Omental fat pad (tissue), 4 donors: ENCODE results near the gene ABLIM2. TPM values are rescaled to one million over a fixed set of nuclear protein-coding genes. Genes with fewer than 3 reads are reported as not detected.

Source experiments
- ATAC-seq: fragments of 150-250 bp; one replicate; pipeline ENCODE4 v1.9.1; 2016; ENCODE audit warnings: mild to moderate bottlenecking, moderate library complexity; ENCODE audit not compliant: low FRiP score
- DNase-seq: peaks from one replicate; pipeline ENCODE4 v3.0.0-alpha.2; 2019; ENCODE audit warnings: low spot score
- total RNA-seq, 4 donors: library from RNA; depleted of rRNA; stranded (reverse); fragments of >200 nt; gene quantifications; one replicate each; pipeline ENCODE4 v1.1.0, GENCODE V29; 2016
- TF ChIP-seq, protein P1 (sequence below), 3 donors: fragments of 450-650 bp; IDR thresholded peaks; one replicate each; pipeline ENCODE4 v1.5.1; 2016 to 2017; ENCODE audit warnings: antibody characterized with exemption in 3 of 3, mild to moderate bottlenecking in 3 of 3, moderate library complexity in 2 of 3

ABLIM2 gene
- total RNA-seq, 4 donors from 2014 or later = 10.1 to 34.2 (median 13.7) TPM

DNA sequence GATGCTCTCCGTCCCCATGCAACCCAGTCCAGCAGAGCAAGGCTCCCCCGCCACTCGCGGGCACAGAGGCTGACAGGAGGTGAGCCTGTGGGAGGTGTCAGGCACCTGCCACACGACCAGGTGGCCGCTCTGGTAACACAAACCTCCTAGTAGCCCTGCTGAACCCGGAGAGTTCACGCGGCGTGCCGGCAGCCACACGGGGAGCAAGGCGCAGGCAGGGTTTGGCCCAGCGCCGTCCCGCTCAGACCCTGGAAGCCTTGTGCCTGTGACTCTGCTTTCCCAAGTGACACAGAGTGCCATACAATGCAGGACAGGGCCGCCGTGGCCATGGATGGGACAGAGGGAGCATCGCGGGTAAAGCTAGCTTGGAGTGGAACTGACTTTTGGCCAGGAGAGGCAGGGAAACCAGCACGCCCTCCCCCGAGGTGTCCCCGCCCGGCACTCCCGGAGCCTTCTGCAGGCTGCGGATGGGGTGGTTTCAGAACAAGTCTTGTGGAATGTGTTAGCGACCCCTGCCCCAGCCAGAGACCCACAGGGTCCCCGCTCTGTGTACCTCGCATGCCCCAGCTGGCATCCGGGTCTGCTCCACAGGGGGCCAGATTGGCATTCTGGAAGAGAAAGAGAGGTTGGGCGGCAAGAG is 174.2 kb downstream of the ABLIM2 start:
- ATAC-seq = no peak
- TF ChIP-seq, protein P1, sequence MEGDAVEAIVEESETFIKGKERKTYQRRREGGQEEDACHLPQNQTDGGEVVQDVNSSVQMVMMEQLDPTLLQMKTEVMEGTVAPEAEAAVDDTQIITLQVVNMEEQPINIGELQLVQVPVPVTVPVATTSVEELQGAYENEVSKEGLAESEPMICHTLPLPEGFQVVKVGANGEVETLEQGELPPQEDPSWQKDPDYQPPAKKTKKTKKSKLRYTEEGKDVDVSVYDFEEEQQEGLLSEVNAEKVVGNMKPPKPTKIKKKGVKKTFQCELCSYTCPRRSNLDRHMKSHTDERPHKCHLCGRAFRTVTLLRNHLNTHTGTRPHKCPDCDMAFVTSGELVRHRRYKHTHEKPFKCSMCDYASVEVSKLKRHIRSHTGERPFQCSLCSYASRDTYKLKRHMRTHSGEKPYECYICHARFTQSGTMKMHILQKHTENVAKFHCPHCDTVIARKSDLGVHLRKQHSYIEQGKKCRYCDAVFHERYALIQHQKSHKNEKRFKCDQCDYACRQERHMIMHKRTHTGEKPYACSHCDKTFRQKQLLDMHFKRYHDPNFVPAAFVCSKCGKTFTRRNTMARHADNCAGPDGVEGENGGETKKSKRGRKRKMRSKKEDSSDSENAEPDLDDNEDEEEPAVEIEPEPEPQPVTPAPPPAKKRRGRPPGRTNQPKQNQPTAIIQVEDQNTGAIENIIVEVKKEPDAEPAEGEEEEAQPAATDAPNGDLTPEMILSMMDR (IDR thresholded peaks at IDR 0.05) = no peak

DNA sequence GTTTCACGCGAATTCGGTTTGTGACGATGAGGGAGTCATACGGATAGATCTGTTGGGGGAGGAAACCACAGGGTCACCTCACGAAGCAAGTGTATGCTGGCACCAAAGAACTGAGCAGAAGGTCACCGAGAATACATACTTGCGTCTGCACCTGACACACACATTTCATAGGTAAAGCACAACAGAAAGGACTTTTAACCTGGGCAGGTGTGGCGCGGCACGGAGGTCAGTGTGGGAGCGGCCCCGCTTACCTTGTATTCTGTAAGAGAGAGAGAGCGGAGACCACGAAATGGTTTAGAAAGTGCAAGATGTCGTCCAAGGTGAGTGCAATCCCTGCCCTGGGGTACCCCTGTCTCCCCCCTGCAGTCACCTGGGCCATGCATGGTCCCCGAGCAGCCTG is 175.3 kb downstream of the ABLIM2 start:
- TF ChIP-seq, protein P1 (IDR thresholded peaks at IDR 0.05) = no peak
- ATAC-seq (no peak), DNase-seq (no peak)

More for the DNA sequence above, 174.2 kb downstream of the ABLIM2 start:
- no peak for DNase-seq

DNA sequence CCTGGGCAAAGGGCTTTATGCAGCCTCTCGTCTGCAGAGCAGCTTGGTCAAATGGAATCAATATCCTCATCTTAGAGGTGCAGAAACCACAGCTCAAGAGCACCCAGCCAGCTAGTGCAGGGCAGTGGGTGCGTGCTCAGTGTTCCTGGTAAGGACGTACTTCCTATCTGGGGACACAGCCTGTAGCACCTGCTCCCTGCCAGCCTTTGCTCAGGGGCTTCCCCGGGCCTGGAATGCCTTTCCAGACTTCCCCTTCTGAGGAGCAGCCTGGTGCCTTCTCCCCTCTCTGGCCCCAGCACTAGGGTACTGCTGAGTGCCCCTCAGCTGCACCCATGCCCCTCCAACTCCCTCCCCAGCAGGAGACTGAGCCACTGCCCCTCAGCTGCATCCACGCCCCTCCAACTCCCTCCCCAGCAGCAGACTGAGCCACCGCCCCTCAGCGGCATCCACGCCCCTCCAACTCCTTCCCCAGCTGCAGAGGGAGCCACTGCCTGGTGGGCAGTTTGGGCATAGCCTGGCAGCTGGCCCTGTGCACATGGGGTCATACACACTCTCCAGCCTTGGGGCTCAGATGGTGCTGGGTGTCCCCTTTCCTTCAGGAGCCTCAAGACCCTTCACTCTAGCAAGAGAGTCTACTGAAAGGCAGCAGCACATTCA is 176.7 kb downstream of the ABLIM2 start:
- ATAC-seq (no peak), DNase-seq (no peak)
- TF ChIP-seq, protein P1 (IDR thresholded peaks at IDR 0.05) = no peak

DNA sequence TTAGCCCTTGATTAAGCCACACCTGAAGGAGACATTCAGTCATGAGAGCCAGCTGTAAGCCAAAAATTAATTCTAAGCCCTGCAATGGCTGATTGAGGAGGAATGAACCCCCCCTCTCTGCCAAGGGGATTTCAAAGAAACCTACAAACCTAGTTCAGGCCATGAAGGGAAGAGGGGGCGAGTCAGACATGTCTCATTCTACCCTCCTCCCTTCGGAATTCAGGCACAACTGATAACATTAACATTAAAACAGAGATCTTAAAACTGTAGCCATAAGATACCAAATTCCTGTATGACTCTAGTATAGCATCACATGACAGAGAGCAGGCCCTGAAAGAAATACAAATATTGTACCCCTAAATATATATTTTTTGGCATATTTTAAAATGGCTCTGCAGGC is 178.6 kb downstream of the ABLIM2 start:
- TF ChIP-seq, protein P1 (IDR thresholded peaks at IDR 0.05) = no peak
- DNase-seq (no peak), ATAC-seq (peak; percentile 13)

DNA sequence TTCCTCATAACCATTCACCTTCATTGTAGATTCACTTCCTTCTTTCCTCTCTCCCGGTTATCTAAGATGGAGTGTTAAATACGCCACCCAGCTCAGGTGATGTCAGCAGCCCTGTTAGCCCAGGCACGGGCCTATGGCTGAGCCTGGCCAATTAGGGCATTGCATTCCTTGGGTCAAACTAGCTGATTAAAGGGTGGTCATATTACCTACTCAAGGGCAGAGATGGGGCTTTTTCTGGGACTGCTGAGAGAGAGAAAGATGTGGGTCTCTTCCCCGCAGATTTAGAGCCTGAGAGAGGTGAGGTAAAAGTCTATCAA is 179.0 kb downstream of the ABLIM2 start:
- ATAC-seq = no peak
- TF ChIP-seq, protein P1 (IDR thresholded peaks at IDR 0.05) = no peak

DNA sequence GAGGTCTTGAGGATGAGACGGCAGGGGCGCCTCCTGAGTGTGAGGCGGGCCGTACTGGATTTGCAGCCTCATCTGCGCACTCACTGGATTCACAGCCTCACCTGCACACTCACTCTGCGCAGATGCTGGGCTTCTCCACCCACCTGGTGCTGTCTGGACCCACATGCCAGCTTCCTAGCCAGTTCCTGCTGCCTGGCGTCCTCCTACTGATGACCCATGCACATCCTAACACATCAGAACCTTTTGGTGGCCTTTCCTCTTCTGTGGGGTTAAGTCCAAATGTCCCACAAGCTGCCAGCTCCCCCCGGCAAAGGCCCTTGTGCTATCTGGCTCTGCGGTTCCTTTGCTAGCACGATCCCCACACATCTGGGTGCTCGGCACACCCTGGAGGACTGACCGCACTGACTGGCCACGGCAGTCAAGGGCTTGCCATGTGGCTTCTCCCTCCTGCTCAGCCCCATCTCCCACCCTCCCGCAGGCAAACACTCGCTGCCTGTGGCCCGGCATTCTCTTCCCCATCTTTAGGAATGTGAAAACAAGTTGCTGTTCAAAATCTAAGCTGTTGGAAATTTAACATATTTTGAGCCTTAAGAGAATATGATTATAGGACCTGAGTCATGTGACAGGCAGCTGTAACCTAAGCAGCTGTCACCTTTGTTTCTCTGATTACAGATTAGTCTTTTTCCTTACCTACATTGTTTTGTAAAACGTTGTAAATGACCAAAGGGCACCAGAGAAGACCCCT is 179.5 kb downstream of the ABLIM2 start:
- ATAC-seq (peak; percentile 2), DNase-seq (no peak)
- TF ChIP-seq, protein P1 (IDR thresholded peaks at IDR 0.05) = no peak

More for the DNA sequence above, 179.0 kb downstream of the ABLIM2 start:
- no peak for DNase-seq
